HepG2 (cell line): ENCODE measurements around the gene FMOD. TPM values are rescaled to one million over a fixed set of nuclear protein-coding genes. Genes with fewer than 3 reads are reported as not detected.
A peak's percentile ranks its signal among the peaks of the same experiment; 100 is the strongest.

Experiments
- ATAC-seq: fragments of 200-7000 bp; cut with Tn5 transposase; 3 replicates; pipeline ENCODE4 v1.9.1; 2020; ENCODE audit warnings: mild to moderate bottlenecking, moderate library complexity
- BruUV-seq: library from RNA; stranded (reverse); fragments of 400-500 nt; replicated peaks from 2 replicates; lab custom pipeline; 2021; lab: Mats Ljungman, UMichigan
- CTCF ChIA-PET: fragments of 300-600 bp; formaldehyde crosslinking; extraction: SDS; loops from one replicate; lab custom pipeline; 2021; ENCODE audit warnings: low total read pairs, inconsistent platforms, low intra/inter-chr PET ratio; lab: Yijun Ruan, JAX
- POLR2A ChIA-PET: fragments of 350-600 bp; sonication (Branson Sonifier 250); formaldehyde crosslinking; loops from one replicate; lab custom pipeline; 2020; ENCODE audit warnings: antibody characterized with exemption, inconsistent platforms; lab: Yijun Ruan, JAX
- DNase-seq: peaks from one replicate; pipeline ENCODE4 v3.0.0-alpha.2; 2015; ENCODE audit warnings: low spot score
- FAIRE-seq: peaks from 3 replicates; lab custom pipeline; 2011; peaks lifted over from hg19 to GRCh38; lab: Jason Lieb, UNC
- H2AFZ ChIP-seq: one replicate; pipeline ENCODE4 v1.6.1; 2011; ENCODE audit warnings: low read length, inconsistent platforms
- H3K27ac ChIP-seq: fragments of 300-600 bp; 3 replicates; pipeline ENCODE4 v1.8.0; 2011; ENCODE audit warnings: mixed run types, mild to moderate bottlenecking, mixed read lengths, low read length, inconsistent platforms; ENCODE audit not compliant: insufficient read depth; ENCODE audit errors: extremely low read length
- H3K27me3 ChIP-seq, 2 experiments: fragments of 200-600 bp in 1 of 2; 2 replicates in 1 of 2; 3 replicates in 1 of 2; pipeline versions ENCODE4 v1.6.0 to v1.8.0; 2011; ENCODE audit warnings: low read length in 2 of 2, mild to moderate bottlenecking in 2 of 2, moderate library complexity in 2 of 2, inconsistent platforms in 1 of 2; ENCODE audit not compliant: insufficient read depth in 2 of 2, control insufficient read depth in 1 of 2
- H3K36me3 ChIP-seq, 2 experiments: fragments of 200-600 bp in 1 of 2; replicated peaks in 1 of 2; 2 replicates in 1 of 2; 3 replicates in 1 of 2; pipeline versions ENCODE4 v1.5.1 to v1.8.0; 2011; ENCODE audit warnings: low read length in 2 of 2, inconsistent platforms in 1 of 2; ENCODE audit not compliant: insufficient read depth in 2 of 2, control insufficient read depth in 1 of 2
- H3K4me1 ChIP-seq: 2 replicates; pipeline ENCODE4 v1.5.1; 2012; ENCODE audit warnings: low read length, inconsistent platforms; ENCODE audit not compliant: insufficient read depth
- H3K4me2 ChIP-seq: 2 replicates; pipeline ENCODE4 v1.6.0; 2011; ENCODE audit warnings: low read depth, low read length, inconsistent platforms
- H3K4me3 ChIP-seq, 3 experiments: fragments of 200-600 bp in 1 of 3; sonication (generic), shearing (Covaris generic) in 1 of 3; replicated peaks in 1 of 3; 2 replicates each; pipeline ENCODE4 v1.5.1; 2011 to 2016; ENCODE audit warnings: low read length in 3 of 3, inconsistent platforms in 2 of 3, low read depth in 2 of 3, mild to moderate bottlenecking in 2 of 3, control low read depth in 1 of 3, mixed read lengths in 1 of 3; ENCODE audit not compliant: insufficient read depth in 1 of 3
- H3K79me2 ChIP-seq: one replicate; pipeline ENCODE4 v1.6.1; 2011; ENCODE audit warnings: low read length, inconsistent platforms; ENCODE audit not compliant: insufficient read depth
- H3K9ac ChIP-seq: 2 replicates; pipeline ENCODE4 v1.6.0; 2011; ENCODE audit warnings: mild to moderate bottlenecking, low read depth, low read length, inconsistent platforms; ENCODE audit not compliant: insufficient read depth
- H3K9me3 ChIP-seq: 2 replicates; pipeline ENCODE4 v1.5.1; 2012; ENCODE audit warnings: mild to moderate bottlenecking, low read length
- H4K20me1 ChIP-seq: 2 replicates; pipeline ENCODE4 v1.6.0; 2011; ENCODE audit warnings: inconsistent platforms, mild to moderate bottlenecking, low read length, moderate library complexity; ENCODE audit not compliant: insufficient read depth
- GATA4 ChIP-seq: sonication (generic); IDR thresholded peaks from 2 replicates; pipeline ENCODE4 v1.6.1; 2016; ENCODE audit warnings: antibody characterized with exemption, low read depth, borderline replicate concordance
- IKZF1 ChIP-seq: fragments of 450-650 bp; IDR thresholded peaks from 2 replicates; pipeline ENCODE4 v1.7.1; 2016
- MAFF ChIP-seq: IDR thresholded peaks from 2 replicates; pipeline ENCODE4 v1.6.1; 2011; ENCODE audit warnings: low read depth, low read length, improper control_type of control experiment
- MAFK ChIP-seq, 2 experiments: IDR thresholded peaks in 1 of 2; conservative IDR thresholded peaks in 1 of 2; 2 replicates each; pipeline ENCODE4 v1.6.1; 2011; ENCODE audit warnings: improper control_type of control experiment in 2 of 2, low read length in 2 of 2
- RXRB ChIP-seq: IDR thresholded peaks from 2 replicates; pipeline ENCODE4 v1.6.1; 2016; ENCODE audit warnings: borderline replicate concordance, missing genetic modification reagents, missing compliant biosample characterization
- SRF ChIP-seq: IDR thresholded peaks from 2 replicates; pipeline ENCODE4 v1.6.1; 2011; ENCODE audit warnings: mild to moderate bottlenecking, low read depth, low read length, moderate library complexity
- ZNF670 ChIP-seq: sonication (generic); formaldehyde crosslinking; IDR thresholded peaks from 2 replicates; pipeline ENCODE4 v1.8.0; 2022; ENCODE audit warnings: mild to moderate bottlenecking, missing genetic modification reagents, borderline replicate concordance
- ZNF7 ChIP-seq: IDR thresholded peaks from 2 replicates; pipeline ENCODE4 v1.6.1; 2016; ENCODE audit warnings: missing biosample characterization, missing genetic modification reagents
- ZNF792 ChIP-seq: IDR thresholded peaks from 2 replicates; pipeline ENCODE4 v1.6.1; 2016
- WGBS: methylation state at CpG from one replicate; pipeline ENCODE4 v1.1.6; 2017; ENCODE audit warnings: low lambda C conversion rate; 5-methylcytosine and 5-hydroxymethylcytosine counted together
- in situ Hi-C: cut with HindIII; loops from 2 replicates; pipeline ENCODE4 v1.10.0; 2017; ENCODE audit warnings: low pct_unique_long_range_greater_than_20kb; ENCODE audit not compliant: extremely low pct_ligation_motif_present
- intact Hi-C: fragments of 100-400 bp; cut with micrococcal nuclease; formaldehyde crosslinking; loops from one replicate; pipeline ENCODE4 v1.10.0; 2022; ENCODE audit not compliant: unreplicated experiment
- polyA plus RNA-seq, 8 experiments: library from polyadenylated mRNA; depleted of rRNA in 3 of 8; stranded (reverse) in 7 of 8; unstranded in 1 of 8; fragments of >200 nt; fragmentation: Illumina TruSeq in 4 of 8; extraction: Trizol in 4 of 8; gene quantifications; 2 replicates each; pipeline versions ENCODE4 v1.2.1 to v1.2.3, GENCODE V29; 2011 to 2016; ENCODE audit warnings: low read depth in 4 of 8, missing spikeins in 1 of 8, mixed read lengths in 1 of 8; ENCODE audit not compliant: insufficient read depth in 1 of 8
- total RNA-seq, 5 experiments: library from RNA; depleted of rRNA; stranded (reverse); fragments of >200 nt; fragmentation: Illumina TruSeq; extraction: Trizol; gene quantifications; 2 replicates each; pipeline ENCODE4 v1.2.3, GENCODE V29; 2016; ENCODE audit warnings: low read depth in 1 of 5
- TF ChIP-seq, protein P1 (sequence below): sonication (generic); formaldehyde crosslinking; IDR thresholded peaks from 2 replicates; pipeline ENCODE4 v1.4.0; 2020; ENCODE audit warnings: missing genetic modification reagents, borderline replicate concordance
- TF ChIP-seq, protein P2 (sequence below): sonication (generic); formaldehyde crosslinking; IDR thresholded peaks from 2 replicates; pipeline ENCODE4 v1.4.0; 2020; ENCODE audit warnings: missing genetic modification reagents

The FMOD gene
- total and polyA plus RNA-seq, 2 of the 13 experiments (the other 11 are each of a cell fraction or from before 2014, with no cell fraction given): 0.08 TPM; not detected in 1

DNA sequence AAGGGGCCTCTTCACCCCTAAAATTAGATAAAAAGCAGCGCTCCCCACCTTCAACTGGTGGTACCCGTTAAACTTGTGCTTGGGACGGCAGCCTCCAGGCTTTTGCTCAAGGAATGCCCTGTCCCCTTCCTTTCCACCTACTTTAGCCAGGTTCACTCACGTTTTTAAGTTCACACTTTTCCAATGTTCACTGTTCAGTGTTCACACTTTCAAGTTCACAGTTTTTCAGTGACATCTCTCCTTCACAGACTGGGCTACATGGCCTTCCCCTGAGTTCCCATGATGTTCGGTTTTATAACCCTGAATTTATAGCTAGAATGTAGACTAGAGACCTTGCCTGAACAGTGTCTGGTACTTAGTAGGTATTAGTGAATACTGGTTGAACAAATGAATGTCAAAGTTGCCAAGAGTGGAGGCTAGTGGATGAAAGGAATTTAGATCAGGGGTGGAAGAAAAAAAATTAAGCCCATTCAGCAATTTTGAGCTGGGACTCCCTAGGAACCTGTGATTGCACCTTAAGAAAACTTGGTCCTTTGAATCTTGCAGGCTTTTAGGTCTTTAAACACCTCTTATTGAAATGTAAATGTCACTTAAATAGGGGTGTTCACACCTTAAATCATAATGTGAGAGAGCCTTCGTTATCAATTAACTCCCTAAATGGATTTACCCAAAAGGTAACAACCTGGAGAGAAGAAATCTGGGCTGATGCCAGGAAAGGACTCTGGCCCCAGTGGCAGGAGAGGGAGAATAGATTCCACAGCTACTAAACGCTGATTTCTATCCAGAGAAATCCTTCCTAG is 33.3 kb downstream of the FMOD start:
- Histone ChIP-seq H2AFZ (no peak overlapping the region), H3K79me2 (no peaks in the 10 kb centered on the region), H3K4me2 (no peak overlapping the region), H3K9ac (no peak overlapping the region), H3K36me3 (no peaks in the 10 kb centered on the region), H3K27ac (no peak overlapping the region), H3K4me1 (peaks cover 7% of the 10 kb centered on the region; the same call in 1 of the 2 replicates), H3K9me3 (no peaks in the 10 kb centered on the region), H4K20me1 (no peaks in the 10 kb centered on the region), H3K27me3 (peaks cover 0 to 6% of the 10 kb centered on the region in 2 experiments; a peak in 2 of 5 replicates), H3K4me3 (no peak overlapping the region)
- CTCF ChIA-PET: no interaction called here
- intact Hi-C loops: no loop called here
- ATAC-seq (no peak), DNase-seq (no peak), FAIRE-seq (no peak)
- no TSS peak for BruUV-seq
- TF ChIP-seq MAFF: peak; percentile 88
- TF ChIP-seq MAFK (conservative IDR thresholded peaks at IDR 0.05 in 1 of 2, IDR thresholded peaks at IDR 0.05 in 1 of 2; ENCODE audit: low read length in 2 of 2): peak; percentile 85 to 92
- no peak for TF ChIP-seq IKZF1
- TF ChIP-seq SRF: no peak
- no peak for TF ChIP-seq ZNF670
- TF ChIP-seq RXRB (CRISPR knock-in tag): no peak
- in situ Hi-C loops: no loop called here
- POLR2A ChIA-PET: interaction anchor here (1.0 kb wide), 1 partner anchor 11 kb away, joined by 3 read pairs; no protein-coding TSS in a partner anchor
- 16% methylated on average over 4 of the region's 7 CpGs for WGBS

DNA sequence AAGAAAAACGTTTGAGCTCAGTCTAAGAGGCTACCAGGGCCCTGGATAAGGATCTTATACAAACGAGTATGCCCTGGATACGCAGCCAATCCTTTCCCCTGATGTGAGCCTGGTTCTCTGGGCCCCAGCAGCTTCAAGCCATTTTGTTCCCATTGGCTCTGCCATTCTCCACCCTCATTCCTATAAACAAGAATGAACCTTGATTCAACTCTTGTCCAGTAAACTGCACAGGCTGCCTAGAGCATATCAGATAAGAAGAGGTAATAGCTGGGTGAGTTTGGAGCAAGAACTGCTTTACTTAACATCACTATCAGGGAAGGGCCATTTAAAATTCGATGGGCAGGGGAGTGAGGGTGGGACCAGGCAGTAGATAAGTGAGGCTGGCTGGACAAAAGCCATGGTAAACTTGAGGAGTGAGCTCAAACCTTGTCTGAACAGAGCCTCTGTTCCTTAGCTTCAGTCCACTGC is 34.3 kb downstream of the FMOD start:
- no peaks in the 10 kb centered on the region for H3K9me3 ChIP-seq
- no peaks in the 10 kb centered on the region for H3K36me3 ChIP-seq
- in situ Hi-C loops (no loop called here), intact Hi-C loops (no loop called here)
- 0% methylated on average over 4 of the region's 4 CpGs for WGBS
- FAIRE-seq: no peak
- H3K79me2 ChIP-seq: no peaks in the 10 kb centered on the region
- peaks cover 0 to 6% of the 10 kb centered on the region in 2 experiments; a peak in 2 of 5 replicates for H3K27me3 ChIP-seq
- POLR2A ChIA-PET: interaction anchor here (0.9 to 1.9 kb wide), 2 partner anchors 9 to 12 kb away, joined by 3 to 5 read pairs; partner anchors contain the start of gene BTG2
- no peak; the same call in 2 of the 3 replicates for ATAC-seq
- no peak overlapping the region for H3K4me3 ChIP-seq
- no TSS peak for BruUV-seq
- no peak overlapping the region for H2AFZ ChIP-seq
- no peak overlapping the region for H3K27ac ChIP-seq
- peaks cover 7% of the 10 kb centered on the region; the same call in 1 of the 2 replicates for H3K4me1 ChIP-seq
- no peak overlapping the region for H3K4me2 ChIP-seq
- CTCF ChIA-PET: no interaction called here
- H3K9ac ChIP-seq: no peak overlapping the region
- DNase-seq: no peak
- H4K20me1 ChIP-seq: no peaks in the 10 kb centered on the region
- no peak for TF ChIP-seq ZNF792 (CRISPR knock-in tag)
- TF ChIP-seq, protein P1, sequence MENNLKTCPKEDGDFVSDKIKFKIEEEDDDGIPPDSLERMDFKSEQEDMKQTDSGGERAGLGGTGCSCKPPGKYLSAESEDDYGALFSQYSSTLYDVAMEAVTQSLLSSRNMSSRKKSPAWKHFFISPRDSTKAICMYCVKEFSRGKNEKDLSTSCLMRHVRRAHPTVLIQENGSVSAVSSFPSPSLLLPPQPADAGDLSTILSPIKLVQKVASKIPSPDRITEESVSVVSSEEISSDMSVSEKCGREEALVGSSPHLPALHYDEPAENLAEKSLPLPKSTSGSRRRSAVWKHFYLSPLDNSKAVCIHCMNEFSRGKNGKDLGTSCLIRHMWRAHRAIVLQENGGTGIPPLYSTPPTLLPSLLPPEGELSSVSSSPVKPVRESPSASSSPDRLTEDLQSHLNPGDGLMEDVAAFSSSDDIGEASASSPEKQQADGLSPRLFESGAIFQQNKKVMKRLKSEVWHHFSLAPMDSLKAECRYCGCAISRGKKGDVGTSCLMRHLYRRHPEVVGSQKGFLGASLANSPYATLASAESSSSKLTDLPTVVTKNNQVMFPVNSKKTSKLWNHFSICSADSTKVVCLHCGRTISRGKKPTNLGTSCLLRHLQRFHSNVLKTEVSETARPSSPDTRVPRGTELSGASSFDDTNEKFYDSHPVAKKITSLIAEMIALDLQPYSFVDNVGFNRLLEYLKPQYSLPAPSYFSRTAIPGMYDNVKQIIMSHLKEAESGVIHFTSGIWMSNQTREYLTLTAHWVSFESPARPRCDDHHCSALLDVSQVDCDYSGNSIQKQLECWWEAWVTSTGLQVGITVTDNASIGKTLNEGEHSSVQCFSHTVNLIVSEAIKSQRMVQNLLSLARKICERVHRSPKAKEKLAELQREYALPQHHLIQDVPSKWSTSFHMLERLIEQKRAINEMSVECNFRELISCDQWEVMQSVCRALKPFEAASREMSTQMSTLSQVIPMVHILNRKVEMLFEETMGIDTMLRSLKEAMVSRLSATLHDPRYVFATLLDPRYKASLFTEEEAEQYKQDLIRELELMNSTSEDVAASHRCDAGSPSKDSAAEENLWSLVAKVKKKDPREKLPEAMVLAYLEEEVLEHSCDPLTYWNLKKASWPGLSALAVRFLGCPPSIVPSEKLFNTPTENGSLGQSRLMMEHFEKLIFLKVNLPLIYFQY (CRISPR knock-in tag): no peak
- TF ChIP-seq ZNF7: no peak
- TF ChIP-seq, protein P2, sequence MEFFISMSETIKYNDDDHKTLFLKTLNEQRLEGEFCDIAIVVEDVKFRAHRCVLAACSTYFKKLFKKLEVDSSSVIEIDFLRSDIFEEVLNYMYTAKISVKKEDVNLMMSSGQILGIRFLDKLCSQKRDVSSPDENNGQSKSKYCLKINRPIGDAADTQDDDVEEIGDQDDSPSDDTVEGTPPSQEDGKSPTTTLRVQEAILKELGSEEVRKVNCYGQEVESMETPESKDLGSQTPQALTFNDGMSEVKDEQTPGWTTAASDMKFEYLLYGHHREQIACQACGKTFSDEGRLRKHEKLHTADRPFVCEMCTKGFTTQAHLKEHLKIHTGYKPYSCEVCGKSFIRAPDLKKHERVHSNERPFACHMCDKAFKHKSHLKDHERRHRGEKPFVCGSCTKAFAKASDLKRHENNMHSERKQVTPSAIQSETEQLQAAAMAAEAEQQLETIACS (CRISPR knock-in tag): no peak
- TF ChIP-seq GATA4: no peak
